ENCODE results near the gene RXRA. TPM values are rescaled to one million over a fixed set of nuclear protein-coding genes. Genes with fewer than 3 reads are reported as not detected.

Gene RXRA
- total RNA-seq, 1 donor from 2014 or later: 49.4 TPM

- Histone ChIP-seq H3K36me3 (no peaks in the 10 kb centered on the region), H3K27ac (no peak overlapping the region), H3K4me1 (peaks cover 15% of the 10 kb centered on the region), H3K4me3 (no peak overlapping the region), H3K27me3 (no peaks in the 10 kb centered on the region), H3K9me3 (no peaks in the 10 kb centered on the region)
- no peak for DNase-seq (ENCODE audit: extremely low spot score in 2 of 2)
- TF ChIP-seq POLR2AphosphoS5 (IDR thresholded peaks at IDR 0.05; ENCODE audit: insufficient read depth in 1 of 2, low read depth in 1 of 2) (no peak), POLR2A (IDR thresholded peaks at IDR 0.05) (no peak), CTCF (IDR thresholded peaks at IDR 0.05) (no peak)
- intact Hi-C loops (cut with DNase I): no loop called here
Measured at GRCh38 chr9:134316449-134317160, 9.7 kb upstream of the RXRA start.

GRCh38 chr9:134317400-134317789 lies 8.9 kb upstream of the RXRA start:
- peaks cover 15% of the 10 kb centered on the region for H3K4me1 ChIP-seq
- intact Hi-C loops (cut with DNase I): no loop called here
- no peaks in the 10 kb centered on the region for H3K27me3 ChIP-seq
- no peaks in the 10 kb centered on the region for H3K9me3 ChIP-seq
- no peaks in the 10 kb centered on the region for H3K36me3 ChIP-seq
- H3K4me3 ChIP-seq: no peak overlapping the region
- no peak for DNase-seq (ENCODE audit: extremely low spot score in 2 of 2)
- no peak overlapping the region for H3K27ac ChIP-seq
- TF ChIP-seq POLR2AphosphoS5 (IDR thresholded peaks at IDR 0.05; ENCODE audit: insufficient read depth in 1 of 2, low read depth in 1 of 2): no peak
- TF ChIP-seq CTCF (IDR thresholded peaks at IDR 0.05): no peak
- no peak for TF ChIP-seq POLR2A (IDR thresholded peaks at IDR 0.05)

GRCh38 chr9:134317790-134318414 lies 8.4 kb upstream of the RXRA start:
- H3K27me3 ChIP-seq: no peaks in the 10 kb centered on the region
- H3K4me3 ChIP-seq: no peak overlapping the region
- peaks cover 15% of the 10 kb centered on the region for H3K4me1 ChIP-seq
- no peaks in the 10 kb centered on the region for H3K36me3 ChIP-seq
- DNase-seq (ENCODE audit: extremely low spot score in 2 of 2): no peak
- no peak overlapping the region for H3K27ac ChIP-seq
- intact Hi-C loops (cut with DNase I): no loop called here
- no peak for TF ChIP-seq CTCF (IDR thresholded peaks at IDR 0.05)
- no peak for TF ChIP-seq POLR2AphosphoS5 (IDR thresholded peaks at IDR 0.05; ENCODE audit: insufficient read depth in 1 of 2, low read depth in 1 of 2)
- TF ChIP-seq POLR2A (IDR thresholded peaks at IDR 0.05): no peak
- no peaks in the 10 kb centered on the region for H3K9me3 ChIP-seq

GRCh38 chr9:134318481-134318891 lies 7.8 kb upstream of the RXRA start:
- Histone ChIP-seq H3K4me1 (peaks cover 18% of the 10 kb centered on the region), H3K27me3 (no peaks in the 10 kb centered on the region), H3K9me3 (no peaks in the 10 kb centered on the region), H3K36me3 (no peaks in the 10 kb centered on the region), H3K27ac (no peak overlapping the region), H3K4me3 (no peak overlapping the region)
- no peak for TF ChIP-seq CTCF (IDR thresholded peaks at IDR 0.05)
- no peak for TF ChIP-seq POLR2AphosphoS5 (IDR thresholded peaks at IDR 0.05; ENCODE audit: insufficient read depth in 1 of 2, low read depth in 1 of 2)
- no peak for TF ChIP-seq POLR2A (IDR thresholded peaks at IDR 0.05)
- DNase-seq (ENCODE audit: extremely low spot score in 2 of 2): no peak
- intact Hi-C loops (cut with DNase I): no loop called here

- no peak for DNase-seq (ENCODE audit: extremely low spot score in 2 of 2)
- H3K4me3 ChIP-seq: no peak overlapping the region
- H3K36me3 ChIP-seq: no peaks in the 10 kb centered on the region
- intact Hi-C loops (cut with DNase I): no loop called here
- H3K27ac ChIP-seq: no peak overlapping the region
- H3K27me3 ChIP-seq: no peaks in the 10 kb centered on the region
- no peak for TF ChIP-seq POLR2AphosphoS5 (IDR thresholded peaks at IDR 0.05; ENCODE audit: insufficient read depth in 1 of 2, low read depth in 1 of 2)
- TF ChIP-seq POLR2A (IDR thresholded peaks at IDR 0.05): no peak
- no peak for TF ChIP-seq CTCF (IDR thresholded peaks at IDR 0.05)
- no peaks in the 10 kb centered on the region for H3K9me3 ChIP-seq
- peaks cover 22% of the 10 kb centered on the region for H3K4me1 ChIP-seq
Measured at GRCh38 chr9:134318941-134319305, 7.3 kb upstream of the RXRA start.

Data from vagina (tissue), 2 donors.